Measurements from ENCODE around the gene NEK7. TPM values are rescaled to one million over a fixed set of nuclear protein-coding genes. Genes with fewer than 3 reads are reported as not detected.

The NEK7 gene
- total and polyA plus RNA-seq, 4 experiments from 2014 or later: 53.5 to 63.8 (median 57.2) TPM

DNA sequence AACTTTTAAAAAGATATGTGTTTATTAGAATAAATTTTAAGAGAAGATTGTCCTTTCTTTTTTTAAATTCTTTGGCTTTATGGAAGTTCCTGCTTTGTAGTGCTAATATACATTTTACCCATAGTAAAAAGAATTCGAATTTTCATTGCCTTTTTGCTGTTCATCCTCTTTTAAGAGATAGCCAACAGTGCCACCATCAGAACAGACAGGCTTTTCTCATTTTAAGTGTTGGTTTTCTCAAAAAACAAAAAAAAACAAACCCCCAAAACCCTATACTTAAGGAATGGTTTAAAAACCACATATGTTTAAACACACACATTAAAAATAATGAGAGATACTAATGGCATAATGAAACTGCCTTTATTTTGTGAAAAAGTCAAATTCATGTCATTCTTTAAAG lies 118.8 kb downstream of the NEK7 start:
- ChIA-PET CTCF (ENCODE audit: partially characterized antibody) (no interaction called here), POLR2A (ENCODE audit: partially characterized antibody) (no interaction called here)
- Mint-ChIP-seq H3K36me3 (peaks cover 5 to 12% of the 10 kb centered on the region in 2 donors), H3K4me3 (no peak overlapping the region), H3K4me1 (peaks cover 4 to 15% (median 11%) of the 10 kb centered on the region in 4 donors), H3K27me3 (no peaks in the 10 kb centered on the region), H3K27ac (no peak overlapping the region), H3K9me3 (no peaks in the 10 kb centered on the region)
- Histone ChIP-seq H3K4me1 (ENCODE audit: insufficient read depth, low read length) (no peaks in the 10 kb centered on the region), H3K27me3 (ENCODE audit: insufficient read depth, low read length) (no peaks in the 10 kb centered on the region), H3K27ac (ENCODE audit: low read depth, low read length) (no peak overlapping the region), H3K9me3 (ENCODE audit: control insufficient read depth in 1 of 2, low read length in 2 of 2) (no peaks in the 10 kb centered on the region), H3K36me3 (ENCODE audit: insufficient read depth, low read length) (peaks cover 8% of the 10 kb centered on the region), H3K4me3 (ENCODE audit: low read length in 2 of 2) (no peak overlapping the region)
- intact Hi-C loops (cut with micrococcal nuclease): loop anchor here (10.0 kb wide), 1 partner anchor 419 kb away; no protein-coding TSS in a partner anchor
- no peak for DNase-seq

DNA sequence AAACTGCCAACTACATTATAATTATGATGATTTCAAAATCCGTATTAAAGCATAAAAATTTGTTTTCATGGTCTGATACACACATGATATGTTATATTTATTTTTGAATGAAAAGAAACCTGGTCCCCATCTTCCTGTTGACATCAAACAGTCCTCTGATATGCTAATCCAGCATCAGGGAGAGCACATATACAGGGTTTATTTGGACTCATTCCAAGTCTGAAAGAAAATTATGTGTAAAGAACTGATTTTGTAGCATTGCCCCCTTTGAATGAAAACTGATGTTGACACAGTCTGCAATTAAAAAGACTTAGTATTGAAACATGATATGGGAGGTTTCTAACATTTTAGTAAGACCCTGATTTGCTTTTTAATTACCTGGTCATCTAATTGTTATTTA lies 119.4 kb downstream of the NEK7 start:
- Histone ChIP-seq H3K27me3 (ENCODE audit: insufficient read depth, low read length) (no peaks in the 10 kb centered on the region), H3K4me1 (ENCODE audit: insufficient read depth, low read length) (no peaks in the 10 kb centered on the region), H3K9me3 (ENCODE audit: control insufficient read depth in 1 of 2, low read length in 2 of 2) (no peaks in the 10 kb centered on the region), H3K36me3 (ENCODE audit: insufficient read depth, low read length) (peaks cover 8% of the 10 kb centered on the region), H3K27ac (ENCODE audit: low read depth, low read length) (no peak overlapping the region), H3K4me3 (ENCODE audit: low read length in 2 of 2) (no peak overlapping the region)
- Mint-ChIP-seq H3K36me3 (peaks cover 0 to 9% of the 10 kb centered on the region in 2 donors), H3K9me3 (no peaks in the 10 kb centered on the region), H3K4me3 (no peak overlapping the region), H3K4me1 (peaks cover 0 to 9% (median 7%) of the 10 kb centered on the region in 4 donors), H3K27ac (no peak overlapping the region), H3K27me3 (no peaks in the 10 kb centered on the region)
- ChIA-PET CTCF (ENCODE audit: partially characterized antibody) (interaction anchor here (1.3 kb wide), 1 partner anchor 174 kb away, joined by 3 read pairs; no protein-coding TSS in a partner anchor), POLR2A (ENCODE audit: partially characterized antibody) (no interaction called here)
- intact Hi-C loops (cut with micrococcal nuclease): loop anchor here (1.0 to 10.0 kb wide), 3 partner anchors 119 to 419 kb away; partner anchors contain the start of gene NEK7
- DNase-seq: no peak

DNA sequence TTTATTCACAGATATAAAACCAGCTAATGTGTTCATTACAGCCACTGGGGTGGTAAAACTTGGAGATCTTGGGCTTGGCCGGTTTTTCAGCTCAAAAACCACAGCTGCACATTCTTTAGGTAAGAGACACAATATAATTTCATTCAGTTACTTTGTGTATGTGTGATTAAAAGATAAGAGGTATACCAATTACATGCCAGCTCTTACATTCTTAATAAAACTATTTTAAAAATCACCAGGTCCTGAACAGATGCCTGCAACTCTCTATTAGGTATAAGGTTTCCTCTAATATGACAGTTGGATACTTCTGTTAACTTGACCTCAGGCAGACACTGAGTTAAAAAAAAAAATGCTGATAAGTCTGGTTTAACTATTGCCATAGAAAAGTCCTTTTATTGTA lies 122.1 kb downstream of the NEK7 start:
- no peaks in the 10 kb centered on the region for H3K27me3 Mint-ChIP-seq
- no peaks in the 10 kb centered on the region for H3K27me3 ChIP-seq (ENCODE audit: insufficient read depth, low read length)
- no peaks in the 10 kb centered on the region for H3K4me1 ChIP-seq (ENCODE audit: insufficient read depth, low read length)
- H3K36me3 ChIP-seq (ENCODE audit: insufficient read depth, low read length): peaks cover 8% of the 10 kb centered on the region
- H3K4me3 ChIP-seq (ENCODE audit: low read length in 2 of 2): no peak overlapping the region
- no peak overlapping the region for H3K27ac Mint-ChIP-seq
- intact Hi-C loops (cut with micrococcal nuclease): loop anchor here (10.0 kb wide), 1 partner anchor 416 kb away; no protein-coding TSS in a partner anchor
- ChIA-PET CTCF (ENCODE audit: partially characterized antibody) (interaction anchor here (0.9 kb wide), 1 partner anchor 123 kb away, joined by 3 read pairs; no protein-coding TSS in a partner anchor), POLR2A (ENCODE audit: partially characterized antibody) (no interaction called here)
- no peak for DNase-seq
- H3K36me3 Mint-ChIP-seq: peaks cover 3 to 16% of the 10 kb centered on the region in 2 donors
- peaks cover 7 to 17% (median 15%) of the 10 kb centered on the region in 4 donors for H3K4me1 Mint-ChIP-seq
- no peaks in the 10 kb centered on the region for H3K9me3 Mint-ChIP-seq
- no peak overlapping the region for H3K4me3 Mint-ChIP-seq
- H3K9me3 ChIP-seq (ENCODE audit: control insufficient read depth in 1 of 2, low read length in 2 of 2): no peaks in the 10 kb centered on the region
- no peak overlapping the region for H3K27ac ChIP-seq (ENCODE audit: low read depth, low read length)

DNA sequence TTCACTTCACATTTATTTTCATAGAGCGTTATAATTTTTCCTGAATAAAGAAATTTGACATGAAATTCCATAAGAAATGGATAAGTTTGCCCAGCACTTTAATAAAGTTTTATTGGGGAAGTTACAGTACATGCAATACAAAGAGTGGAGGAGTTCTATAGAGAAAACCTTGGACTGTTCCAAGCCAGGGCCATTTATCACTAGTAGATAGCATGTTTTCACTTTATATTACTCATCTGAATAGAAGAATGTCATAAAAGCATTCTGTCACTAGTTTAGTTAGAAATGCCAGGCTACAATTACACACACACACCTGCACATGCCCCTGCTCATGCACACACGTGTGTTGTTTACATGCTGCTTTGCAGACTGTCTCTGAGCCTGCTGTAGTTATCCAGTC lies 123.3 kb downstream of the NEK7 start:
- CTCF ChIA-PET (ENCODE audit: partially characterized antibody): no interaction called here
- POLR2A ChIA-PET (ENCODE audit: partially characterized antibody): no interaction called here
- intact Hi-C loops (cut with micrococcal nuclease): no loop called here
- Mint-ChIP-seq H3K36me3 (peaks cover 7 to 19% of the 10 kb centered on the region in 2 donors), H3K27ac (no peak overlapping the region), H3K4me1 (peaks cover 7 to 15% (median 14%) of the 10 kb centered on the region in 4 donors), H3K27me3 (no peaks in the 10 kb centered on the region), H3K4me3 (no peak overlapping the region), H3K9me3 (no peaks in the 10 kb centered on the region)
- Histone ChIP-seq H3K27ac (ENCODE audit: low read depth, low read length) (no peak overlapping the region), H3K27me3 (ENCODE audit: insufficient read depth, low read length) (no peaks in the 10 kb centered on the region), H3K36me3 (ENCODE audit: insufficient read depth, low read length) (peaks cover 8% of the 10 kb centered on the region), H3K9me3 (ENCODE audit: control insufficient read depth in 1 of 2, low read length in 2 of 2) (no peaks in the 10 kb centered on the region), H3K4me3 (ENCODE audit: low read length in 2 of 2) (no peak overlapping the region), H3K4me1 (ENCODE audit: insufficient read depth, low read length) (no peaks in the 10 kb centered on the region)
- no peak for DNase-seq

DNA sequence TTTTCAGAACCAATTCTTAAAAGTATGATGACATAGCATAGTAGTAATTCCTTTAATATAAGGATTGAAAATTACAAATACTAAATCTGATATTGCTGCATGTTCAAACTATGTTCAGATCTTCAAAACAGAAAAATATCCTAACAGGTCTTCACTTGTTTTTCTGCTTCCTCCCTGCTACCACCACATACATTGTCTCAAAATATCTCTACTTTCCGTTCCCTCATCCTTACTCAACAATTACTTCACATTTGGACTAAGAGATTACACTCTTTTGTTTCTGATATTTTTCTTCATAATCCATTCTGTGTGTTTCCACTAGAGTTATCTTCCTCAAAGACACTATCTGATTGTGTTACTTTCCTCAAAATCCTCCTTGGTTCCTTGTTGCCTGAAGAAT lies 125.1 kb downstream of the NEK7 start:
- DNase-seq: no peak
- Histone ChIP-seq H3K4me1 (ENCODE audit: insufficient read depth, low read length) (no peaks in the 10 kb centered on the region), H3K36me3 (ENCODE audit: insufficient read depth, low read length) (peaks cover 8% of the 10 kb centered on the region), H3K9me3 (ENCODE audit: control insufficient read depth in 1 of 2, low read length in 2 of 2) (no peaks in the 10 kb centered on the region), H3K27me3 (ENCODE audit: insufficient read depth, low read length) (no peaks in the 10 kb centered on the region), H3K4me3 (ENCODE audit: low read length in 2 of 2) (no peak overlapping the region), H3K27ac (ENCODE audit: low read depth, low read length) (no peak overlapping the region)
- H3K36me3 Mint-ChIP-seq: peaks cover 15 to 24% of the 10 kb centered on the region in 2 donors
- no peaks in the 10 kb centered on the region for H3K9me3 Mint-ChIP-seq
- H3K27ac Mint-ChIP-seq: peak overlapping the region in 1 of 7 donors; percentile 52
- intact Hi-C loops (cut with micrococcal nuclease): no loop called here
- H3K4me1 Mint-ChIP-seq: peaks cover 7 to 24% (median 14%) of the 10 kb centered on the region in 4 donors
- no peaks in the 10 kb centered on the region for H3K27me3 Mint-ChIP-seq
- CTCF ChIA-PET (ENCODE audit: partially characterized antibody): no interaction called here
- no peak overlapping the region for H3K4me3 Mint-ChIP-seq
- POLR2A ChIA-PET (ENCODE audit: partially characterized antibody): no interaction called here

DNA sequence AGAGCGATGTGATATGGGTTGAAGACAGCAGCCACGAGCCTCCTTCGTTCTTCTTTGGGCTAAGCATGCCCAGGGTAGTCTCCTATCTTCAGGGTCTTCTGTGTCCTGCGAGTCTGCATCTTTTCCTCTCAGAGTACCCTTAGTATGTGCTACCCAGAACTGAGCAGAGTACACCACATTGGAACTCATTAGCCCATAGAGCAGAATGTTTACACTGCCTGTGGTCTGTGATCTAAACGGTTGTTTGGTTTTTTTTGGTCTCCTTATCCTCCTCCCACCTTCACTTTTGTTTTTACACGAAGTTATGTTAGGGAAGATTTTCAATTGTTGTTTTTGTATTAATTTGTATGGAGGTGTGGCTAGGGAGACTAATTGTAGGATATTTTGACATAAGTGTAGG lies 126.4 kb downstream of the NEK7 start:
- intact Hi-C loops (cut with micrococcal nuclease): no loop called here
- Mint-ChIP-seq H3K36me3 (peaks cover 16 to 24% of the 10 kb centered on the region in 2 donors), H3K27ac (peak overlapping the region in 2 of 7 donors; percentile 32 to 58), H3K9me3 (peaks cover 0 to 2% (median 0%) of the 10 kb centered on the region in 8 donors), H3K27me3 (no peaks in the 10 kb centered on the region), H3K4me1 (peaks cover 10 to 27% (median 17%) of the 10 kb centered on the region in 4 donors), H3K4me3 (no peak overlapping the region)
- H3K27ac ChIP-seq (ENCODE audit: low read depth, low read length): no peak overlapping the region
- H3K27me3 ChIP-seq (ENCODE audit: insufficient read depth, low read length): no peaks in the 10 kb centered on the region
- no peaks in the 10 kb centered on the region for H3K4me1 ChIP-seq (ENCODE audit: insufficient read depth, low read length)
- ChIA-PET POLR2A (ENCODE audit: partially characterized antibody) (no interaction called here), CTCF (ENCODE audit: partially characterized antibody) (no interaction called here)
- DNase-seq: no peak
- no peaks in the 10 kb centered on the region for H3K9me3 ChIP-seq (ENCODE audit: control insufficient read depth in 1 of 2, low read length in 2 of 2)
- peaks cover 8% of the 10 kb centered on the region for H3K36me3 ChIP-seq (ENCODE audit: insufficient read depth, low read length)
- H3K4me3 ChIP-seq (ENCODE audit: low read length in 2 of 2): no peak overlapping the region

DNA sequence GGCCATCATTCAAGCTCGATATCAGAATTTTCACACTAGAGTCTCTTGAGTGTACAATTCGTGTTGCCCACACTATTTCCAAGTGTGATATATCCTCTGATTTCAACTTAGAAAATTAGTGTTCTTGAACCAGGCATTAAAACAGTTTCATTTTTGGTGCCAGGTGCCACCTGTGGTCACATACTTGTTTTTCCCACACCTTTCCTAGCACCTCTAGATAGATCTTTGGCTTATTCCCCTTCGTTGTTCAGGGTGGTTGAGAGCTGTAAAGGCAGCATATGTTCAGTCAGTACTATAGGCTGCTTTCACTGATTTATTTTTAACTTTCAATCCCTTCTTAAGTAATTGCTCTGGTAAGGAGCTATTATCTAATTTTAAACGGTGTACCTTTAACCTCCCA lies 131.1 kb downstream of the NEK7 start:
- Histone ChIP-seq H3K9me3 (ENCODE audit: control insufficient read depth in 1 of 2, low read length in 2 of 2) (no peaks in the 10 kb centered on the region), H3K36me3 (ENCODE audit: insufficient read depth, low read length) (no peaks in the 10 kb centered on the region), H3K27me3 (ENCODE audit: insufficient read depth, low read length) (no peaks in the 10 kb centered on the region), H3K4me3 (ENCODE audit: low read length in 2 of 2) (no peak overlapping the region), H3K27ac (ENCODE audit: low read depth, low read length) (no peak overlapping the region), H3K4me1 (ENCODE audit: insufficient read depth, low read length) (no peaks in the 10 kb centered on the region)
- peaks cover 0 to 2% (median 0%) of the 10 kb centered on the region in 8 donors for H3K9me3 Mint-ChIP-seq
- no peak overlapping the region for H3K4me3 Mint-ChIP-seq
- peaks cover 12 to 25% of the 10 kb centered on the region in 2 donors for H3K36me3 Mint-ChIP-seq
- H3K27me3 Mint-ChIP-seq: no peaks in the 10 kb centered on the region
- peaks cover 6 to 17% (median 13%) of the 10 kb centered on the region in 4 donors for H3K4me1 Mint-ChIP-seq
- intact Hi-C loops (cut with micrococcal nuclease): no loop called here
- ChIA-PET POLR2A (ENCODE audit: partially characterized antibody) (no interaction called here), CTCF (ENCODE audit: partially characterized antibody) (interaction anchor here (0.8 kb wide), 1 partner anchor 132 kb away, joined by 4 read pairs; no protein-coding TSS in a partner anchor)
- peak overlapping the region in 1 of 7 donors; percentile 24 for H3K27ac Mint-ChIP-seq
- DNase-seq: no peak
